A673 (cell line): ENCODE results near the gene ISOC2.

Source experiments
- EZH2 ChIP-seq: fragments of 200-600 bp; sonication (generic); IDR thresholded peaks from 2 replicates; pipeline ENCODE4 v1.6.1; 2017; ENCODE audit warnings: borderline replicate concordance, low read depth, mild to moderate bottlenecking, mixed read lengths, antibody characterized with exemption, low read length; ENCODE audit not compliant: poor library complexity, severe bottlenecking
- TF ChIP-seq, protein P1 (sequence below): fragments of 300-800, 200-600 bp; sonication (generic); conservative IDR thresholded peaks from 2 replicates; pipeline ENCODE4 v1.5.1; 2017; ENCODE audit warnings: low read depth, mild to moderate bottlenecking, antibody characterized with exemption, low read length, moderate library complexity, mixed read lengths

DNA sequence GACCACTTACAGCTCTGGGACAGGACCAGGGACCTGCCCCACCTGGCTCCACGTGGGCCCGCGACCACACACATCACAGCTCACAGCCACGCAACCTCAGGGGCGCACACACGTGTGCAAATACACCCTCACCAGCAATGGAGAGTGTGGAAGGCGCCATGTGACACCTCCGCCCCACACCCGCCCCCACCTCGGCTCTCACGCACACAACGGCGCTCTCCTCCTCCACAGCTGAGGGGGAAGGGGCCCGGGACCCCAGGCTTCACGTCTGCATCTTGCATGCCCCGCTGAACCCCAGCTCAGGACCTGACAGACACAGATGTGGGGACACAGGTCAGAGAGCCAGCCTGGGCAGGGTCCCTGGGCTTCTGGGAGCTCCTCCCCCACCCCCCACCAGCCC, 12.0 kb downstream of the ISOC2 start:
- TF ChIP-seq, protein P1, sequence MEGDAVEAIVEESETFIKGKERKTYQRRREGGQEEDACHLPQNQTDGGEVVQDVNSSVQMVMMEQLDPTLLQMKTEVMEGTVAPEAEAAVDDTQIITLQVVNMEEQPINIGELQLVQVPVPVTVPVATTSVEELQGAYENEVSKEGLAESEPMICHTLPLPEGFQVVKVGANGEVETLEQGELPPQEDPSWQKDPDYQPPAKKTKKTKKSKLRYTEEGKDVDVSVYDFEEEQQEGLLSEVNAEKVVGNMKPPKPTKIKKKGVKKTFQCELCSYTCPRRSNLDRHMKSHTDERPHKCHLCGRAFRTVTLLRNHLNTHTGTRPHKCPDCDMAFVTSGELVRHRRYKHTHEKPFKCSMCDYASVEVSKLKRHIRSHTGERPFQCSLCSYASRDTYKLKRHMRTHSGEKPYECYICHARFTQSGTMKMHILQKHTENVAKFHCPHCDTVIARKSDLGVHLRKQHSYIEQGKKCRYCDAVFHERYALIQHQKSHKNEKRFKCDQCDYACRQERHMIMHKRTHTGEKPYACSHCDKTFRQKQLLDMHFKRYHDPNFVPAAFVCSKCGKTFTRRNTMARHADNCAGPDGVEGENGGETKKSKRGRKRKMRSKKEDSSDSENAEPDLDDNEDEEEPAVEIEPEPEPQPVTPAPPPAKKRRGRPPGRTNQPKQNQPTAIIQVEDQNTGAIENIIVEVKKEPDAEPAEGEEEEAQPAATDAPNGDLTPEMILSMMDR: no peak
- no peak for TF ChIP-seq EZH2
